Hepatocyte (in vitro differentiated cells): ENCODE measurements around the gene HSD17B3.

Experiments used
- EZH2 ChIP-seq: fragments of 200-600 bp; sonication (generic); IDR thresholded peaks from 2 replicates; pipeline ENCODE4 v1.6.1; 2016; ENCODE audit warnings: antibody characterized with exemption, mild to moderate bottlenecking, borderline replicate concordance
- EZH2phosphoT487 ChIP-seq: fragments of 200-600 bp; sonication (generic); IDR thresholded peaks from one replicate; pipeline ENCODE4 v1.6.1; 2018; ENCODE audit warnings: antibody characterized with exemption, mild to moderate bottlenecking, low read depth, moderate library complexity; ENCODE audit not compliant: unreplicated experiment, severe bottlenecking
- TF ChIP-seq, protein P1 (sequence below): fragments of 200-600 bp; sonication (generic); IDR thresholded peaks from 2 replicates; pipeline ENCODE4 v1.5.1; 2016; ENCODE audit warnings: antibody characterized with exemption, mild to moderate bottlenecking; ENCODE audit not compliant: poor library complexity

DNA sequence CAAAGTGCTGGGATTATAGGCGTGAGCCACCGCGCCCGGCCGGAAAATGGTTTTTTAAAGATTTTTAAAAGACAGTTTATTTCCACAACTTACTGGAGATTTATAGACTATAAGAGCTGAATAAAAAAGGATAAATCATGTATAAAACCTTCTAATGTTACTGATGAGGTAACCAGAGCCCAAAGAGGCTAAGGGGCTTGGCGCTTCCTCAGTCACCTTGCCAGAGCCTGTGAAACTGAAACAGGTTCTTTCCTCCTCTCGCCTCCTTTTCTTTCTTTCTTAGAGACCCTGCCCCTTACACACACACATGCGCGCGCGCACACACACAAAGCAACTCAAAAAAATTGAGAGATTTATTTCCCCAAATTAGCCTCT lies 69.8 kb downstream of the HSD17B3 start:
- TF ChIP-seq, protein P1, sequence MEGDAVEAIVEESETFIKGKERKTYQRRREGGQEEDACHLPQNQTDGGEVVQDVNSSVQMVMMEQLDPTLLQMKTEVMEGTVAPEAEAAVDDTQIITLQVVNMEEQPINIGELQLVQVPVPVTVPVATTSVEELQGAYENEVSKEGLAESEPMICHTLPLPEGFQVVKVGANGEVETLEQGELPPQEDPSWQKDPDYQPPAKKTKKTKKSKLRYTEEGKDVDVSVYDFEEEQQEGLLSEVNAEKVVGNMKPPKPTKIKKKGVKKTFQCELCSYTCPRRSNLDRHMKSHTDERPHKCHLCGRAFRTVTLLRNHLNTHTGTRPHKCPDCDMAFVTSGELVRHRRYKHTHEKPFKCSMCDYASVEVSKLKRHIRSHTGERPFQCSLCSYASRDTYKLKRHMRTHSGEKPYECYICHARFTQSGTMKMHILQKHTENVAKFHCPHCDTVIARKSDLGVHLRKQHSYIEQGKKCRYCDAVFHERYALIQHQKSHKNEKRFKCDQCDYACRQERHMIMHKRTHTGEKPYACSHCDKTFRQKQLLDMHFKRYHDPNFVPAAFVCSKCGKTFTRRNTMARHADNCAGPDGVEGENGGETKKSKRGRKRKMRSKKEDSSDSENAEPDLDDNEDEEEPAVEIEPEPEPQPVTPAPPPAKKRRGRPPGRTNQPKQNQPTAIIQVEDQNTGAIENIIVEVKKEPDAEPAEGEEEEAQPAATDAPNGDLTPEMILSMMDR: no peak
- no peak for TF ChIP-seq EZH2
- no peak for TF ChIP-seq EZH2phosphoT487
